Measurements from ENCODE around the gene YPEL3.

YPEL3 gene

GRCh38 chr16:30110661-30111060 is 14.6 kb upstream of the YPEL3 start:
- no peaks in the 10 kb centered on the region for H3K36me3 ChIP-seq (ENCODE audit: control insufficient read depth, insufficient read depth, low read length)
- DNase-seq (ENCODE audit: extremely low read depth, insufficient read length) = no peak
- no peak overlapping the region for H3K4me3 ChIP-seq (replicated peaks; ENCODE audit: low read depth, low read length)
- TF ChIP-seq CTCF (IDR thresholded peaks at IDR 0.05; ENCODE audit: insufficient read depth, low read length, poor library complexity, severe bottlenecking) = no peak
- H3K27me3 ChIP-seq (replicated peaks; ENCODE audit: control insufficient read depth, insufficient read depth, low read length) = no peaks in the 10 kb centered on the region

GRCh38 chr16:30108059-30108850 is 12.2 kb upstream of the YPEL3 start:
- DNase-seq (ENCODE audit: extremely low read depth, insufficient read length) = no peak
- H3K36me3 ChIP-seq (ENCODE audit: control insufficient read depth, insufficient read depth, low read length) = no peaks in the 10 kb centered on the region
- H3K4me3 ChIP-seq (replicated peaks; ENCODE audit: low read depth, low read length) = no peak overlapping the region
- no peaks in the 10 kb centered on the region for H3K27me3 ChIP-seq (replicated peaks; ENCODE audit: control insufficient read depth, insufficient read depth, low read length)
- TF ChIP-seq CTCF (IDR thresholded peaks at IDR 0.05; ENCODE audit: insufficient read depth, low read length, poor library complexity, severe bottlenecking) = no peak

- DNase-seq (ENCODE audit: extremely low read depth, insufficient read length) = no peak
- Histone ChIP-seq H3K36me3 (ENCODE audit: control insufficient read depth, insufficient read depth, low read length) (no peaks in the 10 kb centered on the region), H3K4me3 (replicated peaks; ENCODE audit: low read depth, low read length) (no peak overlapping the region), H3K27me3 (replicated peaks; ENCODE audit: control insufficient read depth, insufficient read depth, low read length) (no peaks in the 10 kb centered on the region)
- TF ChIP-seq CTCF (IDR thresholded peaks at IDR 0.05; ENCODE audit: insufficient read depth, low read length, poor library complexity, severe bottlenecking) = no peak
Observed at GRCh38 chr16:30104492-30104891, 8.5 kb upstream of the YPEL3 start.

- no peak for TF ChIP-seq CTCF (IDR thresholded peaks at IDR 0.05; ENCODE audit: insufficient read depth, low read length, poor library complexity, severe bottlenecking)
- H3K4me3 ChIP-seq (replicated peaks; ENCODE audit: low read depth, low read length) = no peak overlapping the region
- H3K36me3 ChIP-seq (ENCODE audit: control insufficient read depth, insufficient read depth, low read length) = no peaks in the 10 kb centered on the region
- no peak for DNase-seq (ENCODE audit: extremely low read depth, insufficient read length)
- no peaks in the 10 kb centered on the region for H3K27me3 ChIP-seq (replicated peaks; ENCODE audit: control insufficient read depth, insufficient read depth, low read length)
Observed at GRCh38 chr16:30104090-30104489, 8.1 kb upstream of the YPEL3 start.

GRCh38 chr16:30096862-30097563 is 1.0 kb upstream of the YPEL3 start:
- no peak for DNase-seq (ENCODE audit: extremely low read depth, insufficient read length)
- H3K27me3 ChIP-seq (replicated peaks; ENCODE audit: control insufficient read depth, insufficient read depth, low read length) = no peaks in the 10 kb centered on the region
- H3K4me3 ChIP-seq (replicated peaks; ENCODE audit: low read depth, low read length) = no peak overlapping the region
- peaks cover 1% of the 10 kb centered on the region; the same call in 1 of the 2 replicates for H3K36me3 ChIP-seq (ENCODE audit: control insufficient read depth, insufficient read depth, low read length)
- no peak for TF ChIP-seq CTCF (IDR thresholded peaks at IDR 0.05; ENCODE audit: insufficient read depth, low read length, poor library complexity, severe bottlenecking)
